ENCODE data around the gene EDN2.
A peak's percentile ranks its signal among the peaks of the same experiment; 100 is the strongest.

The EDN2 gene

GRCh38 chr1:41528106-41528505 is 43.6 kb upstream of the EDN2 start:
- H3K27ac ChIP-seq, result no peak overlapping the region
- no peaks in the 10 kb centered on the region; a peak in 1 of 20 replicates for H3K4me1 ChIP-seq
- no peak overlapping the region for H3K9ac ChIP-seq
- peaks cover 0 to 31% (median 0%) of the 10 kb centered on the region in 11 experiments; a peak in 6 of 22 replicates for H4K20me1 ChIP-seq
- no peak overlapping the region for H3K4me2 ChIP-seq
- H3K27me3 ChIP-seq, result no peaks in the 10 kb centered on the region
- no peak overlapping the region for H3K4me3 ChIP-seq
- H3K9me3 ChIP-seq (replicated peaks in 1 of 11), result peaks cover 0 to 9% (median 0%) of the 10 kb centered on the region in 11 experiments; a peak in 2 of 22 replicates
- H3K36me3 ChIP-seq, result peaks cover 0 to 33% (median 0%) of the 10 kb centered on the region in 11 experiments; a peak in 8 of 22 replicates
- TF ChIP-seq Cebpa-rat (IDR thresholded peaks at IDR 0.05), result no peak

GRCh38 chr1:41526956-41527561 is 42.6 kb upstream of the EDN2 start:
- Histone ChIP-seq H4K20me1 (peaks cover 0 to 42% (median 0%) of the 10 kb centered on the region in 11 experiments; a peak in 6 of 22 replicates), H3K36me3 (peaks cover 0 to 40% (median 0%) of the 10 kb centered on the region in 11 experiments; a peak in 9 of 22 replicates), H3K9ac (no peak overlapping the region), H3K4me2 (no peak overlapping the region), H3K4me1 (0 out of 20 replicates have a peak, but pooled peaks cover 0 to 5% (median 0%) of the 10 kb centered on the region in 10 experiments), H3K9me3 (replicated peaks in 1 of 11) (peaks cover 0 to 9% (median 0%) of the 10 kb centered on the region in 11 experiments; a peak in 2 of 22 replicates), H3K27ac (no peak overlapping the region), H3K4me3 (no peak overlapping the region), H3K27me3 (no peaks in the 10 kb centered on the region)
- TF ChIP-seq Cebpa-rat (IDR thresholded peaks at IDR 0.05), result no peak

GRCh38 chr1:41525891-41526587 is 41.6 kb upstream of the EDN2 start:
- Histone ChIP-seq H3K4me2 (no peak overlapping the region), H3K9me3 (replicated peaks in 1 of 11) (peaks cover 0 to 9% (median 0%) of the 10 kb centered on the region in 11 experiments; a peak in 2 of 22 replicates), H4K20me1 (peaks cover 0 to 52% (median 0%) of the 10 kb centered on the region in 11 experiments; a peak in 6 of 22 replicates), H3K27ac (no peak overlapping the region), H3K36me3 (peaks cover 0 to 42% (median 0%) of the 10 kb centered on the region in 11 experiments; a peak in 9 of 22 replicates), H3K9ac (no peak overlapping the region), H3K4me1 (peaks cover 0 to 15% (median 2%) of the 10 kb centered on the region in 10 experiments; a peak in 6 of 20 replicates), H3K4me3 (no peak overlapping the region), H3K27me3 (no peaks in the 10 kb centered on the region)
- no peak for TF ChIP-seq Cebpa-rat (IDR thresholded peaks at IDR 0.05)

- no peaks in the 10 kb centered on the region; a peak in 2 of 22 replicates for H3K9me3 ChIP-seq (replicated peaks in 1 of 11)
- no peak overlapping the region for H3K27ac ChIP-seq
- H3K4me2 ChIP-seq, result no peak overlapping the region
- peaks cover 0 to 47% (median 0%) of the 10 kb centered on the region in 11 experiments; a peak in 9 of 22 replicates for H3K36me3 ChIP-seq
- peaks cover 0 to 16% (median 2%) of the 10 kb centered on the region in 10 experiments; a peak in 6 of 20 replicates for H3K4me1 ChIP-seq
- TF ChIP-seq Cebpa-rat (IDR thresholded peaks at IDR 0.05), result no peak
- no peaks in the 10 kb centered on the region for H3K27me3 ChIP-seq
- no peak overlapping the region for H3K4me3 ChIP-seq
- H3K9ac ChIP-seq, result no peak overlapping the region
- H4K20me1 ChIP-seq, result peaks cover 0 to 59% (median 0%) of the 10 kb centered on the region in 11 experiments; a peak in 6 of 22 replicates
Measured at GRCh38 chr1:41524676-41525675, 40.5 kb upstream of the EDN2 start.

GRCh38 chr1:41523949-41524675 is 39.6 kb upstream of the EDN2 start:
- H3K9ac ChIP-seq, result no peak overlapping the region
- no peak overlapping the region for H3K4me3 ChIP-seq
- H3K27ac ChIP-seq, result no peak overlapping the region
- peaks cover under 1 to 21% (median 5%) of the 10 kb centered on the region in 10 experiments; a peak in 13 of 20 replicates for H3K4me1 ChIP-seq
- no peaks in the 10 kb centered on the region; a peak in 1 of 22 replicates for H3K9me3 ChIP-seq (replicated peaks in 1 of 11)
- H3K36me3 ChIP-seq, result peaks cover 0 to 47% (median 0%) of the 10 kb centered on the region in 11 experiments; a peak in 9 of 22 replicates
- no peak overlapping the region for H3K4me2 ChIP-seq
- H3K27me3 ChIP-seq, result no peaks in the 10 kb centered on the region
- peaks cover 0 to 63% (median 0%) of the 10 kb centered on the region in 11 experiments; a peak in 6 of 22 replicates for H4K20me1 ChIP-seq
- no peak for TF ChIP-seq Cebpa-rat (IDR thresholded peaks at IDR 0.05)

GRCh38 chr1:41523071-41523470 is 38.6 kb upstream of the EDN2 start:
- peaks cover 0 to 73% (median 0%) of the 10 kb centered on the region in 11 experiments; a peak in 7 of 22 replicates for H4K20me1 ChIP-seq
- H3K4me3 ChIP-seq, result no peak overlapping the region
- no peak overlapping the region for H3K4me2 ChIP-seq
- no peak overlapping the region for H3K9ac ChIP-seq
- H3K27me3 ChIP-seq, result no peaks in the 10 kb centered on the region
- TF ChIP-seq Cebpa-rat (IDR thresholded peaks at IDR 0.05), result no peak
- no peak overlapping the region for H3K27ac ChIP-seq
- H3K4me1 ChIP-seq, result peaks cover 6 to 31% (median 13%) of the 10 kb centered on the region in 10 experiments; a peak in 15 of 20 replicates
- H3K36me3 ChIP-seq, result peaks cover 0 to 50% (median 0%) of the 10 kb centered on the region in 11 experiments; a peak in 9 of 22 replicates
- H3K9me3 ChIP-seq (replicated peaks in 1 of 11), result no peaks in the 10 kb centered on the region

- no peaks in the 10 kb centered on the region for H3K9me3 ChIP-seq (replicated peaks in 1 of 11)
- peaks cover 10 to 39% (median 25%) of the 10 kb centered on the region in 10 experiments; a peak in 18 of 20 replicates for H3K4me1 ChIP-seq
- peak overlapping the region in 2 of 11 experiments; percentile 10 to 42; a peak in 1 of 22 replicates for H3K9ac ChIP-seq
- H3K36me3 ChIP-seq, result peaks cover 0 to 57% (median 0%) of the 10 kb centered on the region in 11 experiments; a peak in 9 of 22 replicates
- H3K4me2 ChIP-seq, result no peak overlapping the region; a peak in 1 of 22 replicates
- peak overlapping the region in 3 of 11 experiments; percentile 9 to 35 (median 10); a peak in 3 of 22 replicates for H3K27ac ChIP-seq
- no peak for TF ChIP-seq Cebpa-rat (IDR thresholded peaks at IDR 0.05)
- H3K4me3 ChIP-seq, result no peak overlapping the region
- peaks cover 0 to 86% (median 0%) of the 10 kb centered on the region in 11 experiments; a peak in 7 of 22 replicates for H4K20me1 ChIP-seq
- H3K27me3 ChIP-seq, result no peaks in the 10 kb centered on the region
Measured at GRCh38 chr1:41521766-41522165, 37.3 kb upstream of the EDN2 start.

All from BLaER1 treated with 17β-estradiol and CSF1 and Interleukin-3, amounts not matched to agents 10 nM and 100 nM (cell line).